Urinary bladder (tissue), 4 donors: ENCODE measurements around the gene C6orf89. TPM values are rescaled to one million over a fixed set of nuclear protein-coding genes. Genes with fewer than 3 reads are reported as not detected.
A peak's percentile ranks its signal among the peaks of the same experiment; 100 is the strongest.

Source experiments
- DNase-seq: peaks from one replicate; pipeline ENCODE4 v3.0.0-alpha.2; 2015; ENCODE audit errors: extremely low spot score
- H3K27ac ChIP-seq: one replicate; pipeline ENCODE4 v1.5.1; 2013; ENCODE audit warnings: low read depth, mild to moderate bottlenecking, moderate library complexity
- H3K36me3 ChIP-seq: one replicate; pipeline ENCODE4 v1.6.1; 2013; ENCODE audit warnings: mild to moderate bottlenecking, moderate library complexity; ENCODE audit not compliant: insufficient read depth
- H3K4me1 ChIP-seq: one replicate; pipeline ENCODE4 v1.6.1; 2013; ENCODE audit warnings: mild to moderate bottlenecking, moderate library complexity; ENCODE audit not compliant: insufficient read depth
- H3K4me3 ChIP-seq: one replicate; pipeline ENCODE4 v1.5.1; 2013; ENCODE audit warnings: low read depth, low read length
- WGBS: extraction: QIAGEN DNeasy Blood & Tissue Kit; methylation state at CpG from one replicate; pipeline ENCODE4 v1.1.7; 2013; 5-methylcytosine and 5-hydroxymethylcytosine counted together
- polyA plus RNA-seq: library from polyadenylated mRNA; stranded (reverse); fragments of 200-250 nt; gene quantifications from one replicate; pipeline ENCODE4 v1.2.3, GENCODE V29; 2013
- total RNA-seq: library from RNA; depleted of rRNA; stranded (reverse); fragments of >200 nt; gene quantifications from one replicate; pipeline ENCODE4 v1.2.3, GENCODE V29; 2014
- donor health status: healthy with polysubstance abuse.
- donor health status: healthy.

C6orf89 gene, protein sequence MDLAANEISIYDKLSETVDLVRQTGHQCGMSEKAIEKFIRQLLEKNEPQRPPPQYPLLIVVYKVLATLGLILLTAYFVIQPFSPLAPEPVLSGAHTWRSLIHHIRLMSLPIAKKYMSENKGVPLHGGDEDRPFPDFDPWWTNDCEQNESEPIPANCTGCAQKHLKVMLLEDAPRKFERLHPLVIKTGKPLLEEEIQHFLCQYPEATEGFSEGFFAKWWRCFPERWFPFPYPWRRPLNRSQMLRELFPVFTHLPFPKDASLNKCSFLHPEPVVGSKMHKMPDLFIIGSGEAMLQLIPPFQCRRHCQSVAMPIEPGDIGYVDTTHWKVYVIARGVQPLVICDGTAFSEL
- total RNA-seq (41.3 TPM), polyA plus RNA-seq (42.2 TPM)

DNA sequence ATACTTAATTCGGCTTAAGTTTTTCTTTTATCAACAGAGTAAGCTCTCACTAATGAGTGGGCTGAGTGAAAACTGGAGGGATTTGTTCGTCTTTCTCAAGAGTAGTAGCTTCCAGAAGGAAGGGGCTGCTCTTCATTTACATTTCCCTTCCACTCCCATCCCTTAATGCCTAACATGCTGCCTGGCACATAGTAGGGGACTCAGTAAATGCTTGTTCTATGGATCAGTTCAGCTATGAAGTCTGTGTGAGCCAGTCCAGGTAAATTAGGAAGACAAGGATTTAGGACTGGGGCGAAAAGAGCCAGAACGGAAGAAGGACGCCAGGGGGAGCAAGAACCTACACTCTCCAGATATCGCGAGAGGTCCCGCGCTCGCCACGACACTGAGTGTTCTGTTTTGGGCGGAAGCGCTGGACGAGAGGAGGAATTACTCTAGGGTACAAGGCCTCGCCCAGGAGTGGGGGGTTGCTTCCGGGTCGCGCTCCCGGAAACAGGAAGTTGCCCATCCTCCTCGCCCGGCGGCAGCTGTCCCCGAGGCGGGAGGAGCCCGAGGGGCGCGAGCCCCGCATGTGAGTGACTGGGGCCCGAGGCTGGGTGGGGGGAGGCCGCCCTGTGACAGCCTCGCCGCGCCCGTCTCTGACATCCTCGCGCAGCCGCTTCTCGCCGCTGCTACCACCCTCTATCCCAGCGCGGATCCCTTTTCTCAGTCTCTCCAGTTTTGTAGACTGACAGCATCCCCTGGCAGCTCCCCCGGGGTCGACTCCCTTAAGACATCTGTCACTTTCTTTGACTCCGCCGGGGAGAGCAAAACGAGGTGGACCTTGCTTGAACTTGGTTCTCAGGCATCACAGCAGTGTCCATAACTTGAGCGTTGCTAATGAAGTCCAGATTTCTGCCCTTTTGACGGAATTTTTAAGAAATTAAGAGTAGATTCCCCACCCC lies at the start of gene C6orf89:
C6orf89 (plus strand) TSS at position 492 of the 941 bp plus-strand sequence. CDS start 13,493 bp downstream, outside the sequence.
- Histone ChIP-seq H3K4me1 (no peaks in the 10 kb centered on the region), H3K27ac (peak within 1 kb of the TSS; percentile 72), H3K4me3 (peak within 1 kb of the TSS; percentile 59), H3K36me3 (no peaks in the 10 kb centered on the region)
- DNase-seq: peak; percentile 95
- 3% methylated on average over 48 of the region's 48 CpGs for WGBS

DNA sequence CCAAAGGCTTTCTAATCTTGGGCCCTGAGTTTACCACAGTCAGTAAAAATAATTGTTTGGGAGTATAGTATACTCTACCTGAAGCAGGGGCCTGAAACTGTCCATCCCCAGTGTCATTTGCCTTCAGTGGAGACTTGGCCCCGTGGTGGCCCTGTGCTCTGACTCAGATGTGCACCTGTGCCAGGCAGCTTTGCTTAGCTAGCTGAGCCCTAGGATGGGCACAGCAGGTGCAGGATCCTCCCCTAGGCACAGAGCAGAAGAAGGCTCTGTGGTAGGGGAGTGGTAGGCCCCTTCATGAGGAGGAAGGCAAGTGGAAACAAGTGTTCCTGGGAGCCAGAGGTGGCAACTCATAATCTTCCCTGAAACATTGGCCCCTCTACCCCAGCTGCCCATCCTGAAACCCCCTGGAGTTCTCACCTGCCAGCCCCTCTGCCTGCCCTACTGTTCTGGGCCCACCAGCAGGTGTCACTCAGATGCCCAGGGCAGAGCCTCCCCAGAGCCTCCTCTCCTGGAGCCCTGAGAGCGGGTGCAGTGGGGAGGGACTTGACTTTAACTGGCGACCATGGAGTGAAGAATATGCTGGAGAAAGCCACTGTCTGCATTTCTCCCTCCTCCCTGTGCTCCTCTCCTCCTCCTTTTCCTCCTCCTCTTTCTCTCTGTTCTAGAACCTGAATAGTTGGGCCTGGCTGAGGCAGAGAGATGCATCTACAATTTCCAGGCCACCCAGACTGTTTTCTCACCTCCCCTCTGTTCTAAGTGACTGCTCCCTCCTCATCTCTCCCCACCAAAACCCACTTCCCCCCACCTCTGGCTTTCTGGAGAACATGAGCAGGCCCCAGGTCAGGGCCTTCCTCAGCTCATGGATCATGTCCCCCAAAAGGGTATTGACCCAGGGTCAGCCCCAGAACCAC lies 49.4 kb upstream of the C6orf89 start:
- 89% methylated on average over 3 of the region's 3 CpGs for WGBS

DNA sequence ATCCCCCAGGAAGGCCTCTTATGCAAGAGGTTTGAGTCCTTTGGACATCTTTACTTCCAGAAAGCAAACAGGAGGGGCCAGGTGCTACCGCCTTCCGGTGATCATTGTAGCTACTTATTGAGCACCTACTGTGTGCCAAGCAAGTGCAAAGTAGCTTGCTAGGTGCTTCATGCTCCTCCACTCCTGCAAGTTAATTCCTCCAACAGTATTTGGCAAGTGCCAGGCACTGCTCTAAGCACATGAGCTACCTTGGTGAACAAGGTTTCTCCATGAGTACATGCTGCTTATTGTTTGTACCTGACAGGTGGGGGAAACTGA lies 48.8 kb upstream of the C6orf89 start:
- H3K36me3 ChIP-seq: no peaks in the 10 kb centered on the region
- WGBS: 96% methylated on average over 2 of the region's 2 CpGs
- DNase-seq: no peak
- H3K4me3 ChIP-seq: no peak overlapping the region
- peaks cover 7% of the 10 kb centered on the region for H3K4me1 ChIP-seq
- no peak overlapping the region for H3K27ac ChIP-seq

More for the DNA sequence above, 49.4 kb upstream of the C6orf89 start:
- H3K4me3 ChIP-seq: no peak overlapping the region
- H3K36me3 ChIP-seq: no peaks in the 10 kb centered on the region
- peaks cover 7% of the 10 kb centered on the region for H3K4me1 ChIP-seq
- H3K27ac ChIP-seq: no peak overlapping the region
- no peak for DNase-seq

DNA sequence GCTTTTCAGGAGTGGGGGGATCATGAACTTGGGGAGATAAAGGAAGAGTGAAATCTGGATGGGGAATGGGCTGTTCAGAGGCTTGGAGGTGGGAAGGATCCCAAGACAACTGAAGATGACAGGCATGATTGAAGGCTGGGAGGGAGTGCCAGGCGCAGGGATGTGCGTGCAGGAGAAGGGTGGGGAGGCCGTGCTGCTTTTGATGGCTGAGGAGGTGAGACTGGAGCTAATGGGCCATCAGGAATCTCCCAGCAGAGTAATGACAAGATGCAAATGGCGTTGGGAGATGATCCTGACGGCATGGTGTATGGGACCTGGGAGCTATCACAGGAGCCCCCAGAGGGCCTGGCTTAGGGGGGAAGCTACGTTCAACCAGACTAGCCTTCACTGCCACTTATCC lies 48.1 kb upstream of the C6orf89 start:
- WGBS: 98% methylated on average over 6 of the region's 6 CpGs
- H3K27ac ChIP-seq: no peak overlapping the region
- no peak overlapping the region for H3K4me3 ChIP-seq
- no peaks in the 10 kb centered on the region for H3K36me3 ChIP-seq
- peaks cover 7% of the 10 kb centered on the region for H3K4me1 ChIP-seq
- DNase-seq: no peak

DNA sequence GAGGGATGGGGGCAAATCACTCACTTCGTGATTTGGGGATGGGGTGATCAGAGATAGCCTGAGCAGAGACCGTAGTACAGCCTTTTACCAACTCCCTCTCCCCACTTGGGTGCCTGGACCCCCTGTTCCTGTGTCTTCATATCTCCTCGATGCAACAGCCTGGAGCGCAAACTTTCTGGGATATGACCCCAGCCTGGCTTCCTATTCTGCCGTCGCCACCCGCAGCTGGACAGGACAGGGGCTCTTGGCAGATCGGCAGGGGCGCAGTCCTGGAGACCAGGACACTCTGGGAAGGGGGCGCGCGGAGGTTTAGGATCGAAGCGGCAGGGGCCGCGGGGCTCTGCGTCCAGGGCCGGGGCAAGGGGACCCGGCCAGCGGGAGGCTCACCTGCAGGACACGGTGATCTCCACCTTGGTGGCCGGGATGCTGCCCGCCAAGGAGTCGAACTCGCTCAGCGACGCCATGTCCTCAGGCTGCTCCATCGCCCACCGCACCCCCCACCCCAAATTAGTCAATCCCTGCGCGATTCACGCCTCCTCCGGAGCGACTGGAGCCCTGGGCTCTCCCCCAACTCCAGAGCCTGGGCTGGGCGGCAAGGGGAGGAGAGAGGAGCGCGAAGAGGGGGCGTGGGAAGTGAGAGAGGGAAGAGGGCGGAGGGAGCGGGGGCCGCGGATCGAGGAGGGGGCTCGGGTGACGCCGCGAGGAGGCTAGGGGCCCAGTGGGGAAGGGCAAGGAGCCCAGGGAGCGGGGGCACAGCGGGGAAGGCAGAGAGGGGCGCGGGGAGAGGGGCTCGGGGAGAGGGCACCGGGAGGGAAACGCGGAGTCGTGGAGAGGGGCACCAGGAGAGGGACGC lies 46.6 kb upstream of the C6orf89 start, which contains the start of gene CPNE5:
CPNE5 (minus strand) TSS at position 549 of the 853 bp plus-strand sequence; CDS start at position 482, 67 bp downstream.
- no peak for DNase-seq
- H3K36me3 ChIP-seq: no peaks in the 10 kb centered on the region

DNA sequence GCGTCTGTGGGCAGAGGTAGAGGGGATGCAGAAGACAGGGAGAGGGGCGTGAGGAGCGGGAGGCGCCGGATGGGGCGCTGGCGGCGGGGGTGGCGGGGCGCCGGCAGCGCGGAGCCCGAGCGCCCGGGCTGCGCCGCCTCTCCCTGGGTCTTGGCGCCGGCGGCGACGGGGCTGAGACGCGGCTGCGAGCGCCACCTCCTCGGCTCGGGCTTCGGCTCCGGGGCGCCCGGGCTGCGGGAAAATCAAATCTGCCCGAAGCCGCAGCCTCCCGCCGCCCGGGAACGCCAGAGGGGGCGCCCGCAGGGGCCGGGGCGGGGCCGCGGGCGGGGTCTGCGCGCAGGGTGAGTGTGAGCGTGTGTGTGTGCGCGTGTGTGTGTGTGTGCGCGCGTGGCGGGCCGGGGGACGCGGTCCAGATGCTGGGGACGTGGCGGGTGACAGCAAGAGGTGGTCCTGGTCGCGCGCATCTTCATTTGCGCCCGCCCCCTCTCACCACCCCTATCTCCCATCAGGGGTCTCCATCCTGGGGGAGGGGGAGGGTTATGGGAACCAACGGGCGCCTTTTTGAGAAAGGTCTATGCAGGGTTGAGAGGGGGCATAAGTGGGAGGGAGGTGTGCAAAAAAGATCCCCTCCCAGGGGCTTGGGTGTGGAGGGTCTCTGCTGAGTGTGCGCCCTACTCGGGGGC lies 45.9 kb upstream of the C6orf89 start:
- H3K27ac ChIP-seq: no peak overlapping the region
- H3K36me3 ChIP-seq: no peaks in the 10 kb centered on the region
- peak overlapping the region; percentile 44 for H3K4me3 ChIP-seq
- 1% methylated on average over 61 of the region's 70 CpGs for WGBS
- no peak for DNase-seq
- peaks cover 7% of the 10 kb centered on the region for H3K4me1 ChIP-seq

More for the DNA sequence above, 46.6 kb upstream of the C6orf89 start, which contains the start of gene CPNE5:
- Histone ChIP-seq H3K4me3 (peak within 1 kb of the TSS; percentile 44), H3K27ac (no peak within 1 kb of the TSS), H3K4me1 (peaks cover 7% of the 10 kb centered on the region)
- WGBS: 10% methylated on average over 57 of the region's 57 CpGs

DNA sequence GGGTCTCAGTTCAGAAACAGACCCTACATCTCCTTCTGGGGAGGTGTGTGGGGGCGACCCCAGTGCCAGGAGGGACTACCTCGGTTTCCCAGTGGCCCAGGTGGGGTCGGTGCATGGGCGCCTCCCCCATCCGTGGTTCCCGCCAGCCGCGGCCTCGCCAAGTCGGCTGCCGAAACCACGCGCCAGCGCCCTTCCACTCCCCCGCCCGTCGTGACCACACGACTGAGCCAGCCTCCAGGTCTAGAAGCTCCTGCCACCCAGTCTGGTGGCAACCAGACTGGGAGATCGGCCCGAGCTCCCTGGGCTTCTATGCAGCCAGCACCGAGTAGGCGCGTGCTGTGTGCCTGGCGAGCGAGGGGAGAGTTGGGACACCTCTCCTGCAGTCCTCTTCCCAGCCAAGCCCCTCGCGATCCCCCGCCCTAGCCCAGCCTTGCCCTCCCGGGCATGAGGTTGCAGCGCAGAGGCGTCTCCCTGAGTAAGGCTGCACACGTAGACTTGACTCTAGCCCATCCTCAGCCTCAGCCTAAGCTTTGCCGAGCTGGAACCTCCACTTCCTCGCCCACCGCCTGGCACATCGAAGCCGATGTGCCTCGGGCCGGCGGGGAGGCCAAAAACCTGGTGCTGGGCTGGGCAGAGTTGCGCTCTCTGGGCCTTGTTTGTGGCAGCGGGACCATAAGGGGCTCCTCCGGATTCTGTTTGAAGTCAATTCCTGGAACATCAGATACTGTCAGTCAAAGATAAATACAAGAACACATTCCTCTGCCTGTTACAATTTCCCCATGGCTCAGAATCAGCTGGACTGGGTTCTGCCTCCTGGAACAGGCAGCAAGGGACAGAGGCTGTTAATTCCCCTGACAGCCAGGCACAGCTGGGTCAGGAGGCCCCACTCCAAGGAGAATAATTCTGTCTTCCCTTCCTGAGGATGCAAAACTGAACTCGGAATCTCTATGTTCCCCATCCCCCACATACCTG lies 45.0 kb upstream of the C6orf89 start:
- no peak overlapping the region for H3K27ac ChIP-seq
- WGBS: 10% methylated on average over 44 of the region's 44 CpGs
- H3K4me1 ChIP-seq: peaks cover 7% of the 10 kb centered on the region
- H3K4me3 ChIP-seq: peak overlapping the region; percentile 44
- DNase-seq: no peak
- no peaks in the 10 kb centered on the region for H3K36me3 ChIP-seq

DNA sequence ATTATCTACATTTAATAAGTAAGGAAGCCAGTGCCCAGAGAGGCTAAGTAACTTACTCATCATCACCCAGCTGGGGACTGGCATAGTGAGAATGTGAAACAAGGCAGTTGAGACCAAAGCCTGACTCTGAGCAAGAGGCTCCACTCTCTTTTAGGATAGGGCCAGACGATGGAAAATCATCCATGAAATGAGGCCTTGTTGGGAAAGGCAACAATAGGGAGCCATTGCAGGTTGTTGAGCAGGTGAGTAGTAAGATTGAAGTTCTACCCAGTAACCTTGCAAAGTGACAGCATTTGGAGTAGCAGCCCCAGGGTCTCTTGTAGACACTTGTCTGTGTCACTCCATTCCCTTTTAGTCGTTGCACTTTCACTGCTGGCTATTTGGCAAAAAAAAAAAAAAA lies 44.0 kb upstream of the C6orf89 start:
- Histone ChIP-seq H3K36me3 (no peaks in the 10 kb centered on the region), H3K27ac (no peak overlapping the region), H3K4me3 (no peak overlapping the region), H3K4me1 (peaks cover 7% of the 10 kb centered on the region)
- no peak for DNase-seq
- 91% methylated on average over 2 of the region's 2 CpGs for WGBS

DNA sequence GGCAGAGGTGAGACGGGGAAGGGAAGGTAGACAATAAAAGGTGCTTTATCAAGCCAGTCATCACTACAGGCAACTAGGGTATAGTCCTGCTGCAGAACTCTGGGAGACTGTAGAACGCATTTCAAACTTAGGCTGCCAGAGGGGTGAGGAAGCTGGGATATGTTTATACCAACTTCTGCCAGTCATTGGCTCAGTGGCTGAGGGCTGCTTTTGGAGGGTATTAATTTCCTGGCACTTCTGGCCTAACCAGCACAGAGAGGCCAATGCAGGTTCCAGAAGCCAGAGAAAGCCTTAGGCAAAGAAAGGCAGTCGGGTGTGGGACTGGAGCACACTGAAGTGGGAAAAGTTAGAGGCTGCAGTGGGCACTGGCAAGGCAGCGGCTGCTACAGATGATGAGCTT lies 42.6 kb upstream of the C6orf89 start:
- WGBS: 93% methylated on average over 4 of the region's 4 CpGs
- Histone ChIP-seq H3K4me1 (peaks cover 7% of the 10 kb centered on the region), H3K4me3 (no peak overlapping the region), H3K36me3 (no peaks in the 10 kb centered on the region), H3K27ac (no peak overlapping the region)
- DNase-seq: no peak

DNA sequence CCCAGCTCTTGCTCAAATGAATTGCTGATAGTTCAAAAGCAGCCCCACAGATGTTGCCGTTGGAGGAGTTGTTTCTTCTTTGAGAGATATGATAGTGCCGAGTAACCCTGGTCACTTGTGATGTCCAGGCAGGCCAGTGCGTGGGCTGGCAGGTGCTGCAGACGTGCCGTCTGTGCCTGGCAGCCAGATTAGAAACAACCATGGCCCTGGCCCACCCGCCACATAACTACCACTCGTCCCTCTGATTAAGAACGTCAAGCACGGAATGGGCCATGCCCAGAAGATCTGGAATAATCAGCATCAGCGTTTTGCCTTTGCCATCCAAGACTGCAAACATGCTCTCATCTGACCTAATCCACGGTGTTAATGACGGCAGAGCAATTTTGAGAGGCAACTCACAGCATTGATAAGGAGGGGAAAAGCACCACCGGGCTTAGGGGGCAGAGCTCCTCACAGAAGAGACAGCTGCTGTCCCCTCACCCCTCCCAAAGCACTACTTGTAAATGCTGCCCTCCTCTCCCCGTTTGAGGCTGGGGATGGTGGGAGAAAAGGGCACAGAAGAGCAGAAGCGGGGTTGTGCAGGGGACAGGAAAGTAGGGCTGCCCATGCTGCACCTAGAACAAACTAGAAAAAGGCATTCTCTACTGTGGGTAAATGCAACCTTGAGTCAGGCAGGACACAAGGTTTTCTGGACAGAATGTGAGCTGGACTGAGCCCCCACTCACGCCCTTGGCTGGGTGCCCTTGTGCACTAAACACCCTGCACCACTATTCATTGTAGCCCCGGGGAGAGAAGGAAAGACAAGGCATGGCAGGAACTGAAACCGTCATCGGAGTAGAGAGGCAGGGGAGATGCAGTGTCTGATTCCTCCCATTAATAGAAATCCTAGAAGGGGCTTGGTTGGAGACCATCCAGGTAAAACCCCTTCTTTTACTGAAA lies 41.3 kb upstream of the C6orf89 start:
- no peak for DNase-seq
- 77% methylated on average over 19 of the region's 19 CpGs for WGBS

More for the DNA sequence above, 41.3 kb upstream of the C6orf89 start:
- Histone ChIP-seq H3K27ac (no peak overlapping the region), H3K4me3 (no peak overlapping the region), H3K36me3 (no peaks in the 10 kb centered on the region), H3K4me1 (no peaks in the 10 kb centered on the region)
